Measurements from ENCODE around the gene TTLL11.

TTLL11 gene

DNA sequence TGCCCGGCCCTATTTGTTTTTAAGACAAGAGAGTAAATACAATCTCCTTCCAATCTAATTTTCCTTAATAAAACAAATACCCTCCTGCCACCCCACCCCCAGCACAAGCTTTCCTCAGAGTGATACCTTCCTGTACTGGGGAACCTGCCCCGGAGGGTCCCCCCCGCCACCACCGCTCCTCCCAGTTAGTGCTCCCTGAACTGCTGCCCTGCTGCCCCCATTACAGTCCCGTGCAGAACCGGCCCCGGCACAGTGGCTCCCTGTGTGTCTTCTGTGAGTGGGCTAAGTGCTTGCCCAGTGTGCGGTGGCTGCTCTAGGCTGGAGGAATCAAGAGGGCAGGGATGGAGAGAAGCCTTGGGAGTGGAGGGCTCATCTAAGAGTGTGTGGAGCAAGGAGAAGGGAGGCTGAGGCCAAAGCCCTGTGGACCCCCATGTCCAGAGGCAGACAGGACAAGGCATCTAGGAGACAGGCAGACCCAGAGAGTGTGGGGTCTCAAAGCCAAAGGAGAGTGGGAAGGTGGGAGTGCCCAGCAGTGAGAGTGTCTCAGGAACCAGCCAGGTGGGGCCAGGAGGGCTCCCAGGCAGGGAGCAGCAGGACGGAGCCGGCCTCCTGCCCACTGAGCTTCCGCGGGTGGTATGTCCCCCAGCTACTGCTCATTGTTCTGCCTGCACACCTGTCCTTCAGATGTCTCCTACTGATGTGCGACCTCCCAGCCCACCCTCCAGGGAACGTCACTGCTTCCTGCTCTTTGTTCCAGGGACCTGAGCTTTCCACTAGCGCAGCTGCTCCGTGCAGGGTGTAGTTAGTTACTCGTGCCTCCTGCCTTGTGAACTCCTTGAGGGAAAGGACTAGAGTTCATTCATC, 312.7 kb downstream of the TTLL11 start:
- no peak for DNase-seq

DNA sequence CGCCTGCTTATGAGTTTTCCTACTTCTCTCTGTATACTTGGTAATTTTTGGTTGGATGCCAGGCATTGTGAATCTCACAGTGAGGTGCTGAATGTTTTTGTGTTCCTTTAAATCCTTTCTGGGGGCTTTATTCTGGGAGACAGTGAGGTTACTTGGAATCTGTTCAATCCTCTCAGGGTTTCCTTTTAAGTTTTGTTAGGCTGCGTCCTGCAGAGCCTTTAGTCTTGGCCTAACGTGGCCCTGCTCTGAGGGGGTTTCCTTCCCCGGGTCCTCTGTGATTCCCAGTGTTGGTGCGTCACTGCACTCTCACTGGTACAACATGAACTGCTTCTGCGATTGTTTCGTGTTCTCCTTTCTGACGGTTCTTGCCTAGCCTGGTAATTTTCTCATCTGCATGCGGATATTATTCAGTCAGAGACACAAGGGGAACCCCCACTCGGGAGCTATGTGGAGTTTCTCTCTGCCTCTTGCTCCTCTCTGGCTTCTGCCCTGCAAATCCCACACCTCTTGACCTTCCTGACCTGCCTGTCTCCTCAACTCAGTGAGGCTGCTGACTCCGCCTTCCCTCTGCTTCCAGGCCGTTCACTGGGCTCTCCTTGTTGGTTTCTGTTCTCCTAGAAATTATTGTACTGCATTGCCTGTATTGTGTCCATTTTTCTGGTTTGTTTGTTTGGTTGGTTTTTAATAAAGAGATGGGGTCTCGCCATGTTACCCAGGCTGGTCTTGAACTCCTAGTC, 313.6 kb downstream of the TTLL11 start:
- no peak for DNase-seq

DNA sequence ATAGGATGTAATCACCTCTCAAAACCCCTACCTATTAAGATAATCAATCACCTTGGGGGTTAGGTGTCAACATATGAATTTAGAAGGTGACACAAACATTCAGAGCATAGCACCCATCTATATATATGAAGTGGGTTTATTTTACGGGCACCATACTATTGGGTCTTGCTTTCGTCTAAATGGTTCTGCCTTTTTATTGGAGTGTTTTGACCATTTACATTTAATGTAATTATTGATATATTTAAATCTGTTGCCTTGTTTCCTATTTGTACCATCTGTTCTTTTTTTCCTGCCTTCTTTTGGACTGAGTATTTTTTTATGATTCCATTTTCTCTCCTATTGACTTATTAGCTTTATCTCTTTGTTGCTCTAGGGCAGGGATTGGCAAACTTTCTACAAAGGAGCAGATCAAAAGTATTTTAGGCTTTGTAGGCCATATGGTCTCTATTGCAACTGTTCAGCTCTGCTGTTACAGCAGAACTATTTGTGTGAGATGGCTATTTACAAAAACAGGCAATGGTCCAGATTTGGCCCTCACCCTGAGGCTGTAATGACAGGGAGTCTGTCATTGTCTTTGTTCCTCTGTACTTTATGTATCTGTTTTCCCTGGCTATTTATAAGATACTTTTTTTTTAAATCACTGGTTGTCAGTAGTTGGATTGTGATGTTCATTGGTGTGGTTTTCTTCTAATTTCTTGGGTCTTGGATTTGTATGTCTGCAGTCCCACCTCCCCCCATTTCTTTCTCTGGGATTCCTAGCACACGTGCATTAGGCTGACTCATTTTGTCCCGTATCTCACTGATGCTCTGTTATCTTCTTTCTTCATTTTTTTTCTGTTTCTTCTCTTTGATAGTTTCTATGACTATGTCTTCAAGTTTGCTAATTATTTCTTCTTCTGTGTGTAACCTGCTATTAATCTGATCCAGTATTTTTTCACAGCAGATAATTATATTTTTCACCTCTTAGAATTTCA, 314.6 kb downstream of the TTLL11 start:
- DNase-seq = no peak

DNA sequence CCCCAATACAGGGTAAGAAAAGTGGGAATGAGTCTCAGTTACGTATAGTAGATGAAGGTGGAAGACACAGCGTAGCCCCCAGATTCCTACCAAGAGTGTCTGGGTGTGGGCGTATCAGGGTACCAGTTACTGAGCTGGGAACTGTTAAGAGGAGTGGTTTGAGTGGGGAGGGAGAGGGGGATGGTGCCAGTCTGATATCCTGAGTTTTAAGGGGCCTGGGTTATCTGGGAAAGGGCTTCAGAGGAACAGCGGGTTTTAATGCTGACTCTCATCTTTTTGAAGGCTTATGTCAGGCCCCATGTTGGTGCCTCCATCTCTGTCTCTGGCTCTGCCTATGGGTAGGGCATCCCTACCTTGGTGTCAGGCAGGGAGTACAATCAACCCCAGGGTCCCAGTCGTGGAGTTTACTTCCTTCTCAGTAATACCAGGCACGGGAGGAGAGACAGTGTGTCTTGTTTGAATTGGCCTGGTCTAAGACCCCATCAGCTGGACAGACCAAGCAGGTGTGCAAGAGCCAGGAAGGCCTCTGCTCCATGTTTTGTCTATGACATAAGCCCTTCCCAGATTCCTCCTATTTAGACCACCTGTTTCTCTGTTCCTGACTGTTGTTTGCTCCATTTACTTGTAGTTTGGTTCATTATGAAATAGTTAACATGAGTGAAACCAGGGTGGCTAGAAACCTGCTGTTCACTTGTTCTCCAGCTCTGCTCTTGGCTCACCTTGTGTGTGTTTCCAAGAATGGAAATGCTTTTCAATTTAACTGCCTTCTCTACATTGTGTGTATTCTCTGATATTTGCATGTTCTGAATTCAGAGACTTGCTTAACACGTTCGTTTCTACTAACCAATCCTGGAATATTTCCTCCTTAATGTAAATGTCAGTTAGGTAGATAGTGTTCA, 316.1 kb downstream of the TTLL11 start:
- no peak for DNase-seq

DNA sequence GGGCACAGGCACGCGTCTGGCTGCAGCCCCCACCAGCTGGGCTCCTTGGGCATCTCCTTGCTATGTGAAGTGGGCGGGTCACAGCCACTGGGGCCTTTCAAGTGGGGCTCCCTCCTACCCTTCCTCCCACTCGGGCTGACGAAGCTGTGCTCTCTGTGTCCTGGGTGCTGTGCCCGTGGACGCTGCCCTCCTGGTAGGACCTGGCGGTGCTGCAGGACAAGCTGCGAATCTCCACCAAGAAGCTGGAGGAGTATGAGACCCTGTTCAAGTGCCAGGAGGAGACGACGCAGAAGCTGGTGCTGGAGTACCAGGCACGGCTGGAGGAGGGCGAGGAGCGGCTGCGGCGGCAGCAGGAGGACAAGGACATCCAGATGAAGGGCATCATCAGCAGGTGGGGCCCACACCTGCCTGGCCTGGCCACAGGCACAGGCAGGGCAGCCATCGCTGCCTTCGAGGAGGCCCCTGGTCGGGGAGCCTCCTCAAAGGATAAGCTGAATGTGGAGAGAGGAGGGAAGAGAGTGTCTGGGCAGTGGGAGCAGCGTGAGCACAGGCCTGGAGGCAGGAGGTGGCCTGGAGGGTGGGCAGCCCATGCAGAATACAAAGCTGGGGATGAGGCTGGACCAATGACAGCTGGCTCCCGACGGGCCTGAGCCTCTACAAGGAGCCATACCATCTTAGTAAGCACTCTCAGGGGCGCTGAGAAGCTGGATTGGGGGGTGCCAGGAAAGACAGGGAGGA, 316.9 kb downstream of the TTLL11 start:
- no peak for DNase-seq

DNA sequence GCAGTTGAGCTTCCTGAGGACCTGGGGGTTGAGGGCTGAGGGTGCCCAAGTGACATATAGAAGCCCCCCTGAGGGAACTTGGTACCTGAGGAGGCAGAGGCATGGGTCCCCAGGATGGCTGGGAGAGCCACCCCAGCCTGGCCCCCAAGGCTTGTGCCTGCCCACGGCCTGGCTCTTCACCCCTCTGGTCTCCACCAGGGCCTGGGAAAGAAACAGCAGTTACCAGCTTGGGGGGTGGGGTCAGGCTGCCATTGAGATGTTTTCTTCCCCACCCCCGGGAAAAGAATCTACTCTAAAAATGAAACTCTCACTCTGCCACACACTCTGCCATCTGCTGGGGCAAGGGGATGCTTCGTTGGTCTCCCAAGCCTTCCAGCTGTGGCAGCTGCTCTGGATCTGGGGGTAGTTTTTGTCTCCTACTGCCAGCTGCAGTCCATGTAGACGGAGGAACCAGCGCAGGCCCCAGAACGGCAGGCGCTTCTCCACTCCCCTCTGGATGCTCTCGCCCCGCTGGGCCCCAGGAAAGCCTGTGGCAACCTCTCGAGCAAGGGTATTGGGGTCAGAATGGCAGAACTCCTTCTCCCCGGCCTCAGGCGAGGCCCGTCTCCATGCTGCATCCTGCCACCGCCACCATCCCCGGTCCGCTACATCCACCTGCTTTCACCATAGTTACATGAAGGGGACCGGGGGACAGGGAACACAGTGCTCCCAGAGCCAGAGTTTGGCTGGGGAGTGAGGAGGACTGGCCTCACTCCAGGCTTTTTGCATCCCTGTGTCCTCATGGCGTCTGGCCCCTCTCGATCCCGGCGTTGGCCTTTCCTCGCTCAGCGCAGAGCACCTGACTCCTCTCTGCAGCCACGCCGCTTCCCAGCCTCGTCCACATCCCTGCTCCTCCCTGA, 318.1 kb downstream of the TTLL11 start:
- DNase-seq = no peak

DNA sequence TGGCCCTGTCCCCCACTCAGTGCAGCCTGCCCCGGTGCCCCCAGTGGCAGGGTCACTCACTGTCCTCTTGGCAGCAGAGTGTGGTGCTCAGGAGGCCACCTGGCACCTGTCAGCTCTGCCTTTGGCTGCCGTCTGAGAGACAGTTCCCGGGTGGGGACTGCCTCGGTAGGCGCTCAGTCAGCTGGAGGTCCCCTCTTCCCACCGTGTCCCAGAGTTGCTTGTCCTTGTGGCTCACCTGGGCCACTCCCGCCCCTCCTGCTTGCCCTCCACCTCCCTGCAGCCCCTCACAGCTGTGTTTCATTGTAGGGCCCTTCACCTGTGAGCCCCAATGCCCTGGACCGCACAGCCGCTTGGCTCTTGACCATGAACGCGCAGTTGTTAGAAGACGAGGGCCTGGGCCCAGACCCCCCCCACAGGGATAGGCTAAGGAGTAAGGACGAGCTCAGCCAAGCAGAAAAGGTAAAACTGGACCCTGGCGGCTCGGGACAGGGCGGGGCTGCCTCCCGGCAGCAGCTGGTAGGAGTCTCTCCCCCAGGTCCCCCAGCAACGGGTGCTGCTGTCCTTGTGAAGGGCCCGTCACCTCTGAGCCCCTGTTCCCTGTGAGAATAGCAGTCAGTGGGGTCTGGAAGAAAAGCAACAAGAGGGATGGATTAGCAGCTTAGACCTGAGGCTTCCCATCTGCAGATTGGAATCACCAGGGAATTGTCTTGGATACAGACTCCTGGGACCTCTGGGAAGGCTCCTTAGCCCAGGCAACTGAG, 319.0 kb downstream of the TTLL11 start:
- no peak for DNase-seq

DNA sequence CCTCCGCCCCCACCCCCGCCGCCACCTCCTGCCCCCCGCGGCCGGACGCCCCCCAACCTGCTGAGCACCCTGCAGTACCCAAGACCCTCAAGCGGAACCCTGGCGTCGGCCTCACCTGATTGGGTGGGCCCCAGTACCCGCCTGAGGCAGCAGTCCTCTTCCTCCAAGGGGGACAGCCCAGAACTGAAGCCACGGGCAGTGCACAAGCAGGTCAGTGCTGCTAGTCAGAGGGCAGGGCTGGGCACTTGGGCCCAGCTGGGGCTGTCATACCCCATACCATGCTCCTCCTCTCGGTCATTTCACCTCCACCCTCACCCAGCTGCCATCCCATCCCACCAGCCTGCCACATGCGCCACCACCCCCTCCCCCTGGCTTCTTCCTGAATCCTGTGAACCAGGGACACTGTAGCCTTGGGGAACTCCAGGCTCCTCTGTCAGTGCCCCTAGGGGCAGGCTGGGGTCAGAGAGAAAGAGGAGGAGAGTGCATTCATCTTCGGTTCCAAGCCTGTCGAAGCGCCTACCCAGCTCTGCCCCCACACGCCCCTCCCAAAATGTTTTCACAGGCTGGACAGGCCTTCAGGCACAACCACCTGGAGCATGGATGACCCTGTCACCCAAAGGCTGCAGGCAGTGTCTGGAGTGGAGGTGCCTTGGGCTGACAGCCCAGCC, 319.7 kb downstream of the TTLL11 start:
- DNase-seq = no peak

DNA sequence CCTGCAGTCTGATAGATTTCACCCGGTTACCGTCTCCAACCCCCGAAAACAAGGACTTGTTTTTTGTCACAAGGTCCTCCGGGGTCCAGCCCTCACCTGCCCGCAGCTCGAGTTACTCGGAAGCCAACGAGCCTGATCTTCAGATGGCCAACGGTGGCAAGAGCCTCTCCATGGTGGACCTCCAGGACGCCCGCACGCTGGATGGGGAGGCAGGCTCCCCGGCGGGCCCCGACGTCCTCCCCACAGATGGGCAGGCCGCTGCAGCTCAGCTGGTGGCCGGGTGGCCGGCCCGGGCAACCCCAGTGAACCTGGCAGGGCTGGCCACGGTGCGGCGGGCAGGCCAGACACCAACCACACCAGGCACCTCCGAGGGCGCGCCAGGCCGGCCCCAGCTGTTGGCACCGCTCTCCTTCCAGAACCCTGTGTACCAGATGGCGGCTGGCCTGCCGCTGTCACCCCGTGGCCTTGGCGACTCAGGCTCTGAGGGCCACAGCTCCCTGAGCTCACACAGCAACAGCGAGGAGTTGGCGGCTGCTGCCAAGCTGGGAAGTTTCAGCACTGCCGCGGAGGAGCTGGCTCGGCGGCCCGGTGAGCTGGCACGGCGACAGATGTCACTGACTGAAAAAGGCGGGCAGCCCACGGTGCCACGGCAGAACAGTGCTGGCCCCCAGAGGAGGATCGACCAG, 320.4 kb downstream of the TTLL11 start:
- DNase-seq = no peak

Measured in CD4-positive, alpha-beta T cell treated with Interferon alpha-2 for 1 hour (primary cell).